B cell (primary cell): ENCODE results near the gene SNX10. TPM values are rescaled to one million over a fixed set of nuclear protein-coding genes. Genes with fewer than 3 reads are reported as not detected.

Source experiments
- ATAC-seq: fragments of 200-7000 bp; cut with Tn5 transposase; one replicate; pipeline ENCODE4 v1.10.0; 2021; ENCODE audit warnings: low read depth, mild to moderate bottlenecking, moderate number of reproducible peaks, moderate library complexity
- CTCF ChIA-PET: fragments of 350-600 bp; sonication (Branson Sonifier 250); formaldehyde crosslinking; loops from one replicate; lab custom pipeline; 2021; ENCODE audit warnings: antibody characterized with exemption, inconsistent platforms; lab: Charles Lee
- POLR2A ChIA-PET: fragments of 350-600 bp; sonication (Branson Sonifier 250); formaldehyde crosslinking; loops from one replicate; lab custom pipeline; 2021; ENCODE audit warnings: antibody characterized with exemption; lab: Charles Lee
- DNase-seq: peaks from one replicate; pipeline ENCODE4 v3.0.0; 2013
- H2AFZ ChIP-seq: 2 replicates; pipeline ENCODE4 v1.6.1; 2012; ENCODE audit warnings: mild to moderate bottlenecking, low read depth, low read length; ENCODE audit not compliant: insufficient read depth, poor library complexity, severe bottlenecking
- H3K27ac ChIP-seq, 2 donors: 1 replicate in 1 of 2; 2 replicates in 1 of 2; pipeline ENCODE4 v1.5.1; 2012 to 2013; ENCODE audit warnings: low read length in 2 of 2, mild to moderate bottlenecking in 2 of 2, moderate library complexity in 1 of 2
- H3K27me3 ChIP-seq, 4 experiments: fragments of 200-600 bp in 1 of 4; sonication (generic) in 1 of 4; replicated peaks in 1 of 4; 1 replicate in 2 of 4; 2 replicates in 2 of 4; pipeline versions ENCODE4 v1.6.1 to v1.7.0; 2013 to 2016; ENCODE audit warnings: low read length in 3 of 4, mild to moderate bottlenecking in 2 of 4, mixed read lengths in 1 of 4, moderate library complexity in 1 of 4; ENCODE audit not compliant: insufficient read depth in 4 of 4, control insufficient read depth in 3 of 4; ENCODE audit errors: control extremely low read depth in 1 of 4
- H3K36me3 ChIP-seq, 2 experiments: replicated peaks in 1 of 2; 1 replicate in 1 of 2; 2 replicates in 1 of 2; pipeline versions ENCODE4 v1.6.1 to v1.7.1; 2013; ENCODE audit warnings: low read length in 1 of 2; ENCODE audit not compliant: insufficient read depth in 2 of 2, control insufficient read depth in 1 of 2; ENCODE audit errors: control extremely low read depth in 1 of 2, extremely low read depth in 1 of 2
- H3K4me1 ChIP-seq, 2 donors: fragments of 200-600 bp in 1 of 2; sonication (generic) in 1 of 2; 1 replicate in 1 of 2; 2 replicates in 1 of 2; pipeline versions ENCODE4 v1.5.1 to v1.6.1; 2013 to 2017; ENCODE audit warnings: low read length in 2 of 2; ENCODE audit not compliant: control insufficient read depth in 2 of 2, insufficient read depth in 2 of 2
- H3K4me2 ChIP-seq: replicated peaks from 2 replicates; pipeline ENCODE3; 2012; ENCODE audit warnings: mild to moderate bottlenecking, low read depth, low read length; ENCODE audit not compliant: poor library complexity, severe bottlenecking
- H3K4me3 ChIP-seq, 5 experiments: fragments of 200-600 bp in 1 of 5; sonication (generic) in 1 of 5; 1 replicate in 3 of 5; 2 replicates in 2 of 5; pipeline versions ENCODE4 v1.5.1 to v1.7.0; 2011 to 2016; ENCODE audit warnings: low read length in 4 of 5, mild to moderate bottlenecking in 4 of 5, low read depth in 2 of 5, control low read depth in 1 of 5, moderate library complexity in 1 of 5; ENCODE audit not compliant: insufficient read depth in 1 of 5; ENCODE audit errors: control extremely low read depth in 1 of 5, extremely low read depth in 1 of 5
- H3K79me2 ChIP-seq: fragments of 200-600 bp; sonication (generic); one replicate; pipeline ENCODE4 v1.6.0; 2016; ENCODE audit warnings: low read length; ENCODE audit not compliant: control insufficient read depth, insufficient read depth
- H3K9ac ChIP-seq: fragments of 200-600 bp; sonication (generic); 2 replicates; pipeline ENCODE4 v1.6.1; 2017; ENCODE audit warnings: mild to moderate bottlenecking, low read length, moderate library complexity
- H3K9me3 ChIP-seq, 3 donors: one replicate each; pipeline versions ENCODE4 v1.6.1 to v1.7.1; 2013; ENCODE audit warnings: low read length in 2 of 3; ENCODE audit not compliant: control insufficient read depth in 2 of 3, insufficient read depth in 1 of 3; ENCODE audit errors: control extremely low read depth in 1 of 3
- H4K20me1 ChIP-seq: 2 replicates; pipeline ENCODE4 v1.6.0; 2012; ENCODE audit warnings: mild to moderate bottlenecking, low read length; ENCODE audit not compliant: insufficient read depth, control insufficient read depth, poor library complexity, severe bottlenecking
- H3K27ac Mint-ChIP-seq: one replicate; pipeline ENCODE4 v1.8.0; 2021; ENCODE audit warnings: mixed read lengths
- H3K27me3 Mint-ChIP-seq: one replicate; pipeline ENCODE4 v1.8.0; 2021; ENCODE audit warnings: mixed read lengths
- H3K4me1 Mint-ChIP-seq: one replicate; pipeline ENCODE4 v1.8.0; 2021; ENCODE audit warnings: mixed read lengths
- H3K4me3 Mint-ChIP-seq: one replicate; pipeline ENCODE4 v1.8.0; 2021; ENCODE audit warnings: mixed read lengths
- H3K9me3 Mint-ChIP-seq: one replicate; pipeline ENCODE4 v1.8.0; 2022; ENCODE audit warnings: mixed read lengths; ENCODE audit not compliant: insufficient read depth
- EZH2 ChIP-seq: IDR thresholded peaks from 2 replicates; pipeline ENCODE4 v1.6.1; 2012; ENCODE audit warnings: borderline replicate concordance, low read depth, mild to moderate bottlenecking, moderate library complexity, low read length; ENCODE audit not compliant: insufficient read depth, poor library complexity, severe bottlenecking
- WGBS: methylation state at CpG from one replicate; pipeline ENCODE4 v1.1.5; 2013; ENCODE audit warnings: missing lambda C conversion rate; ENCODE audit not compliant: insufficient coverage; 5-methylcytosine and 5-hydroxymethylcytosine counted together
- intact Hi-C: fragments of 100-400 bp; cut with micrococcal nuclease; formaldehyde crosslinking; loops from one replicate; pipeline ENCODE4 v1.10.0; 2022
- polyA plus RNA-seq: library from polyadenylated mRNA; depleted of rRNA; stranded (reverse); fragments of >200 nt; gene quantifications from 2 replicates; pipeline ENCODE4 v1.2.3, GENCODE V29; 2012
- total RNA-seq, 2 donors: library from RNA; stranded (reverse); fragments of 120-200 nt in 1 of 2; gene quantifications; 1 replicate in 1 of 2; 2 replicates in 1 of 2; pipeline versions ENCODE4 v1.2.3 to v1.2.4, GENCODE V29; 2013 to 2022
- TF ChIP-seq, protein P1 (sequence below): fragments of 200-600 bp; IDR thresholded peaks from one replicate; pipeline ENCODE4 v1.8.0; 2022; ENCODE audit warnings: antibody characterized with exemption, mild to moderate bottlenecking

SNX10 gene
- total and polyA plus RNA-seq, 2 donors (not counting 1 experiment from before 2014, with no cell fraction given) = 26.5 to 29.2 TPM

DNA sequence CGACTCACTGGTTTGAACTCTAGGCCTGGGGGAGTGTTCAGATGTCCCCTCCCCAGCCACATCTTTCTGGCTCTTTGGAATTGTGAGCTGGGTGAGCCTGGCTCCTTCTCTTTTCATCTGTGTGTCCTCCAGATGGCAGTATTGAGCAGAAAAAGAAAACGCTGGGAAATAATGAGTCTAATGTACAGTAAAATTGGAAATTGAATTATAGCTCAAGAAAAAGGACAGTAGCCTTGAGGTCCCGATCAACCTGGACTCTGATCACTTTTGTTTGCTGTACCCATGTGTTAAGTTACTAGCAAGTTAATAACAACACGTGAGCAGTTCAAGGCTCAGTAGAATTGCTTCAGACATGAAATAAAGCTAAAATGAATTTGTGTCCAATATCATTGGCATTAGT lies 77.9 kb downstream of the SNX10 start:
- Histone ChIP-seq H3K27me3 (peaks cover 0 to 11% (median 0%) of the 10 kb centered on the region in 4 experiments), H3K4me2 (peak overlapping the region; percentile 23), H3K27ac (no peak overlapping the region), H4K20me1 (peaks cover 60% of the 10 kb centered on the region), H3K36me3 (peaks cover 10 to 66% of the 10 kb centered on the region in 2 experiments), H3K4me3 (no peak overlapping the region), H3K4me1 (peaks cover 15 to 18% of the 10 kb centered on the region in 2 donors), H3K9me3 (no peaks in the 10 kb centered on the region), H3K79me2 (peaks cover 16% of the 10 kb centered on the region), H2AFZ (no peak overlapping the region), H3K9ac (no peak overlapping the region)
- no peaks in the 10 kb centered on the region for H3K9me3 Mint-ChIP-seq
- ChIA-PET CTCF (interaction anchor here (0.5 to 12.7 kb wide), 71 partner anchors 9 to 821 kb away, joined by 3 to 165 read pairs (median 5); partner anchors contain the start of genes HNRNPA2B1, HOXA7 and SNX10), POLR2A (interaction anchor here (0.6 kb wide), 1 partner anchor 28 kb away, joined by 3 read pairs; no protein-coding TSS in a partner anchor)
- H3K27me3 Mint-ChIP-seq = no peaks in the 10 kb centered on the region
- intact Hi-C loops = loop anchor here (1.0 kb wide), 3 partner anchors 131 to 792 kb away; no protein-coding TSS in a partner anchor
- DNase-seq (peak; percentile 75), ATAC-seq (peak; percentile 50)
- TF ChIP-seq, protein P1, sequence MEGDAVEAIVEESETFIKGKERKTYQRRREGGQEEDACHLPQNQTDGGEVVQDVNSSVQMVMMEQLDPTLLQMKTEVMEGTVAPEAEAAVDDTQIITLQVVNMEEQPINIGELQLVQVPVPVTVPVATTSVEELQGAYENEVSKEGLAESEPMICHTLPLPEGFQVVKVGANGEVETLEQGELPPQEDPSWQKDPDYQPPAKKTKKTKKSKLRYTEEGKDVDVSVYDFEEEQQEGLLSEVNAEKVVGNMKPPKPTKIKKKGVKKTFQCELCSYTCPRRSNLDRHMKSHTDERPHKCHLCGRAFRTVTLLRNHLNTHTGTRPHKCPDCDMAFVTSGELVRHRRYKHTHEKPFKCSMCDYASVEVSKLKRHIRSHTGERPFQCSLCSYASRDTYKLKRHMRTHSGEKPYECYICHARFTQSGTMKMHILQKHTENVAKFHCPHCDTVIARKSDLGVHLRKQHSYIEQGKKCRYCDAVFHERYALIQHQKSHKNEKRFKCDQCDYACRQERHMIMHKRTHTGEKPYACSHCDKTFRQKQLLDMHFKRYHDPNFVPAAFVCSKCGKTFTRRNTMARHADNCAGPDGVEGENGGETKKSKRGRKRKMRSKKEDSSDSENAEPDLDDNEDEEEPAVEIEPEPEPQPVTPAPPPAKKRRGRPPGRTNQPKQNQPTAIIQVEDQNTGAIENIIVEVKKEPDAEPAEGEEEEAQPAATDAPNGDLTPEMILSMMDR = peak; percentile 86
- TF ChIP-seq EZH2 = no peak
- peaks cover 9% of the 10 kb centered on the region for H3K4me1 Mint-ChIP-seq
- WGBS = 18% methylated on average over 2 of the region's 4 CpGs
- no peak overlapping the region for H3K4me3 Mint-ChIP-seq
- H3K27ac Mint-ChIP-seq = no peak overlapping the region

DNA sequence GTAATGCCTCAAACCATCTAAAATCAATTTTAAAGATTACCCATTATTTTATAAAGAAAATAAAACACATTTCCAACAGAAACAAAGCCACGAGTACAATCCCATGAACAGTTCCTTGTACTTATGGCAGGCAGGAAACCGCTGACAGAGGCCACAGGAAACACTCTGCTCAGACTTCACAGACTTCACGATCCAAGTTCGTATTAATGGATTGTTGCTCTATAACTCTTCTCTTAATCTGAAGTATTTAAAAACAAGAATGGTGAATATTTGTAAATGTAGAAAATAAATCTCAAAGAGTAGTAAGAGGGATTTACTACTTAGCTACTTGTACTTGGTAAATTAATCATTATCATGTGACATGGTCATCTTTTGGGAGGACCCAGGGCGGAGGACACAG lies 78.3 kb downstream of the SNX10 start:
- intact Hi-C loops = no loop called here

More for the DNA sequence above, 78.3 kb downstream of the SNX10 start:
- 13% methylated on average over 1 of the region's 5 CpGs for WGBS
- peaks cover 15% of the 10 kb centered on the region for H3K79me2 ChIP-seq
- H3K9me3 Mint-ChIP-seq = no peaks in the 10 kb centered on the region
- TF ChIP-seq, protein P1 = no peak
- TF ChIP-seq EZH2 = no peak
- ChIA-PET CTCF (interaction anchor here (0.5 to 12.7 kb wide), 67 partner anchors 9 to 821 kb away, joined by 3 to 165 read pairs (median 5); partner anchors contain the start of genes HNRNPA2B1, HOXA7 and SNX10), POLR2A (interaction anchor here (0.6 kb wide), 1 partner anchor 28 kb away, joined by 3 read pairs; no protein-coding TSS in a partner anchor)
- ATAC-seq = no peak
- H3K4me3 Mint-ChIP-seq = no peak overlapping the region
- H2AFZ ChIP-seq = no peak overlapping the region
- H3K4me2 ChIP-seq = peak overlapping the region; percentile 23
- H3K4me1 ChIP-seq = peaks cover 11 to 14% of the 10 kb centered on the region in 2 donors
- peaks cover 10 to 62% of the 10 kb centered on the region in 2 experiments for H3K36me3 ChIP-seq
- H3K27ac ChIP-seq = no peak overlapping the region
- H3K27ac Mint-ChIP-seq = no peak overlapping the region
- H3K27me3 ChIP-seq = peaks cover 0 to 15% (median 0%) of the 10 kb centered on the region in 4 experiments
- H3K4me1 Mint-ChIP-seq = peaks cover 7% of the 10 kb centered on the region
- no peak overlapping the region for H3K9ac ChIP-seq
- no peaks in the 10 kb centered on the region for H3K27me3 Mint-ChIP-seq
- no peaks in the 10 kb centered on the region for H3K9me3 ChIP-seq
- peaks cover 64% of the 10 kb centered on the region for H4K20me1 ChIP-seq
- no peak overlapping the region for H3K4me3 ChIP-seq
- DNase-seq = no peak
